ENCODE measurements around the gene INTS3.
"Not testable (repeated sequence)": the region's sequence is repeated elsewhere in the genome, so short reads cannot be mapped to it uniquely, and the experiment has no call there.

INTS3 gene

GRCh38 chr1:153752571-153753195, 24.8 kb downstream of the INTS3 start:
- Histone ChIP-seq H3K4me1 (peaks cover 0 to 60% (median 33%) of the 10 kb centered on the region in 4 donors), H3K36me3 (peaks cover 36 to 87% (median 69%) of the 10 kb centered on the region in 3 donors), H3K9me3 (no peaks in the 10 kb centered on the region), H3K27ac (peak overlapping the region; percentile 81 to 85), H3K27me3 (no peaks in the 10 kb centered on the region), H3K4me3 (no peak overlapping the region)
- intact Hi-C loops (cut with DNase I; ENCODE audit: low total_unique reads), result no loop called here
- peak; percentile 91 to 93 for DNase-seq
- TF ChIP-seq, protein P1, sequence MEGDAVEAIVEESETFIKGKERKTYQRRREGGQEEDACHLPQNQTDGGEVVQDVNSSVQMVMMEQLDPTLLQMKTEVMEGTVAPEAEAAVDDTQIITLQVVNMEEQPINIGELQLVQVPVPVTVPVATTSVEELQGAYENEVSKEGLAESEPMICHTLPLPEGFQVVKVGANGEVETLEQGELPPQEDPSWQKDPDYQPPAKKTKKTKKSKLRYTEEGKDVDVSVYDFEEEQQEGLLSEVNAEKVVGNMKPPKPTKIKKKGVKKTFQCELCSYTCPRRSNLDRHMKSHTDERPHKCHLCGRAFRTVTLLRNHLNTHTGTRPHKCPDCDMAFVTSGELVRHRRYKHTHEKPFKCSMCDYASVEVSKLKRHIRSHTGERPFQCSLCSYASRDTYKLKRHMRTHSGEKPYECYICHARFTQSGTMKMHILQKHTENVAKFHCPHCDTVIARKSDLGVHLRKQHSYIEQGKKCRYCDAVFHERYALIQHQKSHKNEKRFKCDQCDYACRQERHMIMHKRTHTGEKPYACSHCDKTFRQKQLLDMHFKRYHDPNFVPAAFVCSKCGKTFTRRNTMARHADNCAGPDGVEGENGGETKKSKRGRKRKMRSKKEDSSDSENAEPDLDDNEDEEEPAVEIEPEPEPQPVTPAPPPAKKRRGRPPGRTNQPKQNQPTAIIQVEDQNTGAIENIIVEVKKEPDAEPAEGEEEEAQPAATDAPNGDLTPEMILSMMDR (IDR thresholded peaks at IDR 0.05), result no peak

GRCh38 chr1:153754266-153754665, 26.4 kb downstream of the INTS3 start:
- DNase-seq, result no peak
- Histone ChIP-seq H3K4me1 (peaks cover 0 to 45% (median 17%) of the 10 kb centered on the region in 4 donors), H3K27ac (peak overlapping the region; percentile 81 to 85), H3K4me3 (no peak overlapping the region), H3K36me3 (peaks cover 44 to 89% (median 75%) of the 10 kb centered on the region in 3 donors), H3K27me3 (no peaks in the 10 kb centered on the region), H3K9me3 (no peaks in the 10 kb centered on the region)
- intact Hi-C loops (cut with DNase I; ENCODE audit: low total_unique reads), result no loop called here
- TF ChIP-seq, protein P1 (IDR thresholded peaks at IDR 0.05), result no peak

DNA sequence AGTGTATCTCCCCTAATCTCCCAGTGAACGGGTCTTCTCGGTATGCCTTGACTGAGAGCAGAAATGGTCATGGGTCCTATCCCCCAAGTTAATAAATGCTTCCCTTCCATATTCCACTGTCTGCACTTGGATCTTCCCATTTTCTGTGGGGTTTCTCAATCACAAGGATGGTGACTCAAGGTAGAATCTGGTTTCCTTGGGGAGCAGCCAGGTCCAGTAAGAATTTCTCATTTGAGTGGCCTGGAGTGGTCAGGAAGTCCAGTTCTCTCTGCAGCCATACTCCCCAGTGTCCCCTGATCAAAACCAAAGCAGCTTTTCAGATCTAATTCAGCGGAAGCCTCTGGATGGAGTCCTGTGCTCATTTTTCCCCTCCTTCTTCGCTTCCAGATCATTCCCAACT, 32.6 kb downstream of the INTS3 start:
- H3K27me3 ChIP-seq, result no peaks in the 10 kb centered on the region
- H3K27ac ChIP-seq, result no peak overlapping the region
- peaks cover 66 to 100% (median 97%) of the 10 kb centered on the region in 3 donors for H3K36me3 ChIP-seq
- H3K4me1 ChIP-seq, result no peaks in the 10 kb centered on the region
- no peak for DNase-seq
- TF ChIP-seq, protein P1 (IDR thresholded peaks at IDR 0.05), result no peak
- intact Hi-C loops (cut with DNase I; ENCODE audit: low total_unique reads), result no loop called here
- no peaks in the 10 kb centered on the region for H3K9me3 ChIP-seq
- no peak overlapping the region for H3K4me3 ChIP-seq

- H3K9me3 ChIP-seq, result no peaks in the 10 kb centered on the region
- TF ChIP-seq, protein P1 (IDR thresholded peaks at IDR 0.05), result no peak
- peaks cover 63 to 99% (median 89%) of the 10 kb centered on the region in 3 donors for H3K36me3 ChIP-seq
- no peaks in the 10 kb centered on the region for H3K4me1 ChIP-seq
- DNase-seq, result no peak
- intact Hi-C loops (cut with DNase I; ENCODE audit: low total_unique reads), result no loop called here
- no peak overlapping the region for H3K27ac ChIP-seq
- H3K4me3 ChIP-seq, result no peak overlapping the region
- no peaks in the 10 kb centered on the region for H3K27me3 ChIP-seq
Measured at GRCh38 chr1:153763365-153764225, 35.7 kb downstream of the INTS3 start.

- TF ChIP-seq, protein P1 (IDR thresholded peaks at IDR 0.05), result no peak
- DNase-seq, result no peak
- Histone ChIP-seq H3K27me3 (no peaks in the 10 kb centered on the region), H3K27ac (no peak overlapping the region), H3K36me3 (peaks cover 61 to 99% (median 89%) of the 10 kb centered on the region in 3 donors), H3K9me3 (no peaks in the 10 kb centered on the region), H3K4me1 (no peaks in the 10 kb centered on the region), H3K4me3 (no peak overlapping the region)
- intact Hi-C loops (cut with DNase I; ENCODE audit: low total_unique reads), result no loop called here
Measured at GRCh38 chr1:153764310-153764709, 36.5 kb downstream of the INTS3 start.

DNA sequence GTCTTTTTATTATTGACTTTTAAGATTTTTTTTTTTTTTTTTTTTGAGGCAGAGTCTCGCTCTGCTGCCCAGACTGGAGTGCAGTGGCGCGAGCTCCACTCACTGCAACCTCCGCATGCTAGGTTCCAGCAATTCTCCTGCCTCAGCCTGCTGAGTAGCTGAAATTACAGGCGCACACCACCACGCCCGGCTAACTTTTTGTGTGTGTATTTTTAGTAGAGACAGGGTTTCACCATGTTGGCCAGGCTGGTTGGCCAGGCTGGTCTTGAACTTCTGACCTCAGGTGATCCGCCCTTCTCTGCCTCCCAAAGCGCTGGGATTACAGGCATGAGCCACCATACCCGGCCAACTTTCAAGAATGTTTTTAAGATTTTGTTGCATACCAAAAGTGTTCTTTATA, 38.8 kb downstream of the INTS3 start:
- intact Hi-C loops (cut with DNase I; ENCODE audit: low total_unique reads); DNase-seq; H3K27me3 ChIP-seq; H3K9me3 ChIP-seq; H3K4me1 ChIP-seq; H3K4me3 ChIP-seq; H3K27ac ChIP-seq: not testable (repeated sequence)
- H3K36me3 ChIP-seq, result peaks cover 72 to 99% (median 88%) of the 10 kb centered on the region in 3 donors

All from tibial artery (tissue), 4 donors.